ENCODE data around the gene MLC1. TPM values are rescaled to one million over a fixed set of nuclear protein-coding genes. Genes with fewer than 3 reads are reported as not detected.

MLC1 gene
- total RNA-seq, 4 donors from 2014 or later: 0.49 to 3.4 (median 0.70) TPM

DNA sequence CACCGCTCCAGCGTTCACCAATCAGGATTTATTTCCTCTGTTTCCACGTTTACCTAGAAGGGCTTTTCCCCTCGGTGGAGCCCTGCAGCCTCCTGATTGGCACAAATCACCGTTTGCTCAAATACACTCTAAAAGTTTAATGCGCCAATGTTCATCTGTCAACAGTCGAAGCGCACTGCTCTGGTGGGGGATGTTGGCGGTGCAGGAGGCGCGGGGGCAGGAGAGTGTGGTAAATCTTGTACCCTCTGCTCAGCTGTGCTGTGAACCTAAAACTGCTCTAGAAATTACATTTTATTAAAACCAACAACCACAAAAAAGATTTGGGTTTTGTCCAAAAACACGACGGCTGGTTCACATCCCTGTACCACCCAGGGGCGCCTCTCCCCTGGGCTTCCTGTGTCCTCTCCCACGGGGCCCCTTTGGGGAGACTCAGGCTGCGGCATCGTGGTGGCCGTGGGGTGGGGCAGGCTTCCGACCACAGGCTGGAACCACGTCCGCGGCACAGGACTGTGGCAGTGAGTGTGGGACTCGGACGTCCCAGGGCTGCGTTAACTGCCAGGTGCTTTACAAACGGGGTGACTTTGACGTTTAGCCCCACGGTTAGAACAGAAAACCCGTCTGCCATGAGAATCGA lies 40.6 kb downstream of the MLC1 start:
- H3K4me1 ChIP-seq: no peaks in the 10 kb centered on the region
- WGBS: 48% methylated on average over 27 of the region's 30 CpGs
- TF ChIP-seq, protein P1, sequence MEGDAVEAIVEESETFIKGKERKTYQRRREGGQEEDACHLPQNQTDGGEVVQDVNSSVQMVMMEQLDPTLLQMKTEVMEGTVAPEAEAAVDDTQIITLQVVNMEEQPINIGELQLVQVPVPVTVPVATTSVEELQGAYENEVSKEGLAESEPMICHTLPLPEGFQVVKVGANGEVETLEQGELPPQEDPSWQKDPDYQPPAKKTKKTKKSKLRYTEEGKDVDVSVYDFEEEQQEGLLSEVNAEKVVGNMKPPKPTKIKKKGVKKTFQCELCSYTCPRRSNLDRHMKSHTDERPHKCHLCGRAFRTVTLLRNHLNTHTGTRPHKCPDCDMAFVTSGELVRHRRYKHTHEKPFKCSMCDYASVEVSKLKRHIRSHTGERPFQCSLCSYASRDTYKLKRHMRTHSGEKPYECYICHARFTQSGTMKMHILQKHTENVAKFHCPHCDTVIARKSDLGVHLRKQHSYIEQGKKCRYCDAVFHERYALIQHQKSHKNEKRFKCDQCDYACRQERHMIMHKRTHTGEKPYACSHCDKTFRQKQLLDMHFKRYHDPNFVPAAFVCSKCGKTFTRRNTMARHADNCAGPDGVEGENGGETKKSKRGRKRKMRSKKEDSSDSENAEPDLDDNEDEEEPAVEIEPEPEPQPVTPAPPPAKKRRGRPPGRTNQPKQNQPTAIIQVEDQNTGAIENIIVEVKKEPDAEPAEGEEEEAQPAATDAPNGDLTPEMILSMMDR (IDR thresholded peaks at IDR 0.05): no peak
- no peak for TF ChIP-seq POLR2AphosphoS5 (IDR thresholded peaks at IDR 0.05)
- TF ChIP-seq EP300 (IDR thresholded peaks at IDR 0.05): no peak
- no peak for TF ChIP-seq POLR2A (IDR thresholded peaks at IDR 0.05)
- no peaks in the 10 kb centered on the region for H3K9me3 ChIP-seq
- no peaks in the 10 kb centered on the region for H3K36me3 ChIP-seq
- H3K27me3 ChIP-seq: peaks cover 33% of the 10 kb centered on the region
- no peak overlapping the region for H3K4me3 ChIP-seq
- DNase-seq (ENCODE audit: low spot score in 2 of 2): no peak
- no peak overlapping the region for H3K27ac ChIP-seq

DNA sequence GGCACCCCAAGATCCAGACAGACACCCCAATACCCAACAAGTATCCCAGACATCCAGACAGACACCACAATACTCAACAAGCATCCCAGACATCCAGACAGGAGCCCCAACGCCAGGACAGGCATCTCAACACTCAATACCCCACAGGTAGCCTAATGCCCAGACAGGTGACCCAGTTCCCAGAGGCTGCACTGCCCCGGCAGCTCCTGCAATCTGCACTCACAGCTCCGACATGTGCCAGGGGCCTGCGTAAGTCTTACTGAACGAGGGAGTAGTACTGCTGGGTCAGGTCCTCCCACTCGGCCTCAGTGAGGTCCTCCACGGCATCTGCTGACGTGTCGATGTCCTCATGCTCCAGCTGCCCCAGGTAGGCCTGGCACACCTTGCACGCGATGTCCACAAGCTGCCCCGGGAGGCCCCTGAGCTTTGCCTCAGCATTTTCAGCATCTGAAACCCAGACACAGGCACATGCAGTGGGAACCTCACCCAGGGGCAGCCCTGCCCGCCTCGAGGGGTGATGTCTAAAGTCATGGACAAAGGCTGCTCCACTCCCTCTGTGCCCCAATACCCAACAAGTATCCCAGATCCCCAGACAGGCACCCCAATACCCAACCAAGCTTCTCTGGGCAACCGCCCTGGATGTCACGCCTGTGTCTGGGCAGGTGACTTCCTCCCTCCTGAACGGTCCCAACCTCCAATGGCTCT lies 43.7 kb downstream of the MLC1 start:
- WGBS: 92% methylated on average over 13 of the region's 17 CpGs
- H3K4me1 ChIP-seq: no peaks in the 10 kb centered on the region
- peaks cover 5% of the 10 kb centered on the region for H3K9me3 ChIP-seq
- no peak for TF ChIP-seq POLR2AphosphoS5 (IDR thresholded peaks at IDR 0.05)
- TF ChIP-seq POLR2A (IDR thresholded peaks at IDR 0.05): no peak
- TF ChIP-seq EP300 (IDR thresholded peaks at IDR 0.05): no peak
- TF ChIP-seq, protein P1 (IDR thresholded peaks at IDR 0.05): no peak
- DNase-seq (ENCODE audit: low spot score in 2 of 2): no peak
- no peak overlapping the region for H3K27ac ChIP-seq
- no peaks in the 10 kb centered on the region for H3K36me3 ChIP-seq
- H3K27me3 ChIP-seq: peaks cover 19% of the 10 kb centered on the region
- no peak overlapping the region for H3K4me3 ChIP-seq

DNA sequence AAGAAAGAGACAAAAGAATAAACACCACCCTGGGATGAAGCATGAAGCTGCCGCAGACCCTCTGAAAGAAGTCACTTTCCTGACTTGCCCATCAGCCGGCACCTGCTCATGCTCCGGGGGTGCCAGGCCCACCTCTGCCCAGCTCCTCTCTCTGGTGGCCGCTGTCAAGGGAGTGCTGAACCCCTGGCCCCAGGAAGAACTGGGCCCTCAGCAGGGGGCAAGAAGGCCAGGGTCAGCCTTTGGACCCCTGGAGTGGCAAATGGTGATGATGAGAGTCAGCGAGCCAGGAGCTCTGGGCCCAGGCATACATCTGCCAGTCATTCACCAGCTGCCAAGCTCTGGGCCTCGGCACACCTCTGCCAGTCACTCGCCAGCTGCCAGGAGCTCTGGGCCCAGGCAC lies 44.5 kb downstream of the MLC1 start:
- no peaks in the 10 kb centered on the region for H3K4me1 ChIP-seq
- TF ChIP-seq, protein P1 (IDR thresholded peaks at IDR 0.05): no peak
- TF ChIP-seq POLR2A (IDR thresholded peaks at IDR 0.05) (no peak), POLR2AphosphoS5 (IDR thresholded peaks at IDR 0.05) (no peak), EP300 (IDR thresholded peaks at IDR 0.05) (no peak)
- peaks cover 14% of the 10 kb centered on the region for H3K27me3 ChIP-seq
- H3K36me3 ChIP-seq: no peaks in the 10 kb centered on the region
- no peak overlapping the region for H3K4me3 ChIP-seq
- no peak for DNase-seq (ENCODE audit: low spot score in 2 of 2)
- H3K9me3 ChIP-seq: peaks cover 5% of the 10 kb centered on the region
- H3K27ac ChIP-seq: no peak overlapping the region
- 76% methylated on average over 7 of the region's 7 CpGs for WGBS

DNA sequence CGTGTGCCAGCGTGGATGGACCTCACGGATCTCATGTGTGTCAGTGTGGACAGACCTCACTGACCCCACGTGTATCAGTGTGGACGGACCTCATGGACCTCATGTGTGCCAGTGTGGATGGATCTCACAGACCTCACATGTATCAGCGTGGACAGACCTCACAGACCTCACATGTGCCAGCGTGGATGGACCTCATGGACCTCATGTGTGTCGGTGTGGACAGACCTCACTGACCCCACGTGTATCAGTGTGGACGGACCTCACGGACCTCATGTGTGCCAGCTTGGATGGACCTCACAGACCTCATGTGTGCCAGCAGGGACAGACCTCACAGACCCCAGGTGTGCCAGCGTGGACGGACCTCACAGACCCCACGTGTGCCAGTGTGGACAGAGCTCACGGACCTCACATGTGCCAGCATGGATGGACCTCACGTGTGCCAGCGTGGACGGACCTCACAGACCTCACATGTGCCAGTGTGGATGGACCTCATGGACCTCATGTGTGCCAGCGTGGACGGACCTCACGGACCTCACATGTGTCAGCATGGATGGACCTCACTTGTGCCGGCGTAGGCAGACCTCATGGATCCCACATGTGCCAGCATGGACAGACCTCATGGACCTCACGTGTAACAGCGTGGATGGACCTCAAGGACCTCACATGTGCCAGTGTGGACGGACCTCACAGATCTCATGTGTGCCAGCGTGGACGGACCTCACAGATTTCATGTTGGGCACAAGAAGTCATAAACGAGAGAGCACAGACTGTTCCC lies 45.4 kb downstream of the MLC1 start:
- Histone ChIP-seq H3K9me3 (peaks cover 5% of the 10 kb centered on the region), H3K4me3 (no peak overlapping the region), H3K27me3 (peaks cover 13% of the 10 kb centered on the region), H3K4me1 (no peaks in the 10 kb centered on the region), H3K27ac (no peak overlapping the region), H3K36me3 (no peaks in the 10 kb centered on the region)
- no peak for DNase-seq (ENCODE audit: low spot score in 2 of 2)
- TF ChIP-seq POLR2AphosphoS5 (IDR thresholded peaks at IDR 0.05) (no peak), POLR2A (IDR thresholded peaks at IDR 0.05) (no peak), EP300 (IDR thresholded peaks at IDR 0.05) (no peak)
- TF ChIP-seq, protein P1 (IDR thresholded peaks at IDR 0.05): no peak
- 86% methylated on average over 23 of the region's 29 CpGs for WGBS
